Testis (tissue), 3 donors: Measurements from ENCODE around the gene ENTR1. TPM values are rescaled to one million over a fixed set of nuclear protein-coding genes. Genes with fewer than 3 reads are reported as not detected.

Source experiments
- DNase-seq: peaks from one replicate; pipeline ENCODE4 v3.0.0-alpha.2; 2019
- H3K27ac ChIP-seq, 2 donors: fragments of 200-600 bp; sonication (generic); one replicate each; pipeline ENCODE4 v1.5.1; 2019
- H3K27me3 ChIP-seq: fragments of 200-600 bp; sonication (generic); one replicate; pipeline ENCODE4 v1.5.1; 2019
- H3K36me3 ChIP-seq: fragments of 200-600 bp; sonication (generic); one replicate; pipeline ENCODE4 v1.5.1; 2017; ENCODE audit warnings: low read depth; ENCODE audit errors: missing control alignments
- H3K4me1 ChIP-seq: fragments of 200-600 bp; sonication (generic); one replicate; pipeline ENCODE4 v1.5.1; 2019
- H3K4me3 ChIP-seq, 2 donors: fragments of 200-600 bp; sonication (generic); one replicate each; pipeline ENCODE4 v1.5.1; 2017 to 2019
- H3K9me3 ChIP-seq: fragments of 200-600 bp; sonication (generic); one replicate; pipeline ENCODE4 v1.5.1; 2017
- CTCF ChIP-seq, 3 experiments: fragments of 450-650 bp in 2 of 3; fragments of 200-600 bp in 1 of 3; sonication (generic) in 1 of 3; IDR thresholded peaks; one replicate each; pipeline ENCODE4 v1.5.1; 2016 to 2019; ENCODE audit warnings: antibody characterized with exemption in 3 of 3, mild to moderate bottlenecking in 2 of 3, moderate library complexity in 1 of 3
- POLR2A ChIP-seq: fragments of 450-650 bp; IDR thresholded peaks from one replicate; pipeline ENCODE4 v1.6.1; 2017; ENCODE audit warnings: antibody characterized with exemption, mild to moderate bottlenecking, moderate library complexity
- WGBS, 2 donors: methylation state at CpG; one replicate each; pipeline ENCODE4 v1.1.5; 2018; 5-methylcytosine and 5-hydroxymethylcytosine counted together
- intact Hi-C: fragments of 100-400 bp; cut with DNase I; formaldehyde crosslinking; loops from one replicate; pipeline ENCODE4 v1.15.1; 2023; ENCODE audit warnings: low total_unique reads
- polyA plus RNA-seq: library from polyadenylated mRNA; stranded (reverse); fragments of 350-450 nt; fragmentation: Illumina TruSeq; extraction: RNeasy Lipid Tissue Mini Kit (QIAGEN cat#74804); gene quantifications from one replicate; pipeline ENCODE4 v1.2.3, GENCODE V29; 2014; ENCODE audit warnings: low read depth, low replicate concordance; ENCODE audit not compliant: insufficient read depth
- total RNA-seq, 2 donors: library from RNA; depleted of rRNA; stranded (reverse); fragments of >200 nt; gene quantifications; one replicate each; pipeline ENCODE4 v1.2.3, GENCODE V29; 2016

ENTR1 gene
- total and polyA plus RNA-seq, 3 donors from 2014 or later = 61.7 to 69.1 (median 64.3) TPM

GRCh38 chr9:136439481-136440408, 29.3 kb upstream of the ENTR1 start, which contains the start of gene INPP5E:
INPP5E (minus strand) TSS chr9:136439845; CDS start chr9:136439419, 426 bp downstream.
- DNase-seq = peak; percentile 72

GRCh38 chr9:136438548-136439480, 28.4 kb upstream of the ENTR1 start:
- intact Hi-C loops = no loop called here
- DNase-seq = peak; percentile 25
- Histone ChIP-seq H3K9me3 (no peaks in the 10 kb centered on the region), H3K4me1 (peaks cover 32% of the 10 kb centered on the region), H3K4me3 (peak overlapping the region; percentile 82 to 86), H3K36me3 (peaks cover 3% of the 10 kb centered on the region), H3K27ac (peak overlapping the region; percentile 52 to 87), H3K27me3 (no peaks in the 10 kb centered on the region)
- TF ChIP-seq CTCF (IDR thresholded peaks at IDR 0.05) (no peak), POLR2A (no peak)
- 0 to 1% methylated on average over 8 to 74 of the region's 91 CpGs for WGBS, 2 donors

More at GRCh38 chr9:136439481-136440408, 29.3 kb upstream of the ENTR1 start, which contains the start of gene INPP5E:
- H3K36me3 ChIP-seq = peaks cover 3% of the 10 kb centered on the region
- TF ChIP-seq CTCF (IDR thresholded peaks at IDR 0.05) (peak; percentile 60 to 77 (median 69)), POLR2A (no peak)
- no peaks in the 10 kb centered on the region for H3K9me3 ChIP-seq
- intact Hi-C loops = no loop called here
- WGBS, 2 donors = 3 to 7% methylated on average over 18 to 85 of the region's 90 CpGs
- peak within 1 kb of the TSS; percentile 52 to 87 for H3K27ac ChIP-seq
- H3K4me3 ChIP-seq = peak within 1 kb of the TSS; percentile 82 to 86
- H3K27me3 ChIP-seq = no peaks in the 10 kb centered on the region
- peaks cover 32% of the 10 kb centered on the region for H3K4me1 ChIP-seq

- intact Hi-C loops = no loop called here
- Histone ChIP-seq H3K27ac (peak overlapping the region in 1 of 2 donors; percentile 19), H3K9me3 (no peaks in the 10 kb centered on the region), H3K4me1 (peaks cover 32% of the 10 kb centered on the region), H3K27me3 (no peaks in the 10 kb centered on the region), H3K4me3 (peak overlapping the region; percentile 82 to 86), H3K36me3 (peaks cover 3% of the 10 kb centered on the region)
- WGBS, 2 donors = 27 to 39% methylated on average over 29 to 37 of the region's 37 CpGs
- DNase-seq = no peak
- TF ChIP-seq CTCF (IDR thresholded peaks at IDR 0.05) (no peak), POLR2A (no peak)
These were observed 27.6 kb upstream of the ENTR1 start for GRCh38 chr9:136437839-136438547.

- H3K9me3 ChIP-seq = no peaks in the 10 kb centered on the region
- WGBS, 2 donors = 64 to 74% methylated on average over 7 to 8 of the region's 8 CpGs
- no peak overlapping the region for H3K4me3 ChIP-seq
- no peaks in the 10 kb centered on the region for H3K27me3 ChIP-seq
- peak; percentile 33 for DNase-seq
- H3K27ac ChIP-seq = peak overlapping the region in 1 of 2 donors; percentile 19
- H3K4me1 ChIP-seq = peaks cover 32% of the 10 kb centered on the region
- TF ChIP-seq POLR2A (no peak), CTCF (IDR thresholded peaks at IDR 0.05) (no peak)
- intact Hi-C loops = no loop called here
- H3K36me3 ChIP-seq = peaks cover 3% of the 10 kb centered on the region
These were observed 27.0 kb upstream of the ENTR1 start for GRCh38 chr9:136437430-136437829.
